GM13977 (cell line): ENCODE results near the gene ZNF124.
"Not testable (repeated sequence)": the region's sequence is repeated elsewhere in the genome, so short reads cannot be mapped to it uniquely, and the experiment has no call there.

Experiments
- DNase-seq: peaks from one replicate; pipeline ENCODE4 v3.0.0; 2012; ENCODE audit warnings: low spot score
- CTCF ChIP-seq: IDR thresholded peaks from 2 replicates; pipeline ENCODE4 v1.5.1; 2012; ENCODE audit warnings: mild to moderate bottlenecking, control low read depth; ENCODE audit not compliant: insufficient read depth; ENCODE audit errors: extremely low read depth, missing control alignments
- in situ Hi-C: fragments of 300-500 bp; cut with MboI; formaldehyde crosslinking; loops from one replicate; pipeline ENCODE4 v1.12.0; 2022; ENCODE audit warnings: low sequenced_read_pairs, low pct_unique_long_range_greater_than_20kb, mixed read lengths, inconsistent platforms; ENCODE audit not compliant: unreplicated experiment

ZNF124 gene

DNA sequence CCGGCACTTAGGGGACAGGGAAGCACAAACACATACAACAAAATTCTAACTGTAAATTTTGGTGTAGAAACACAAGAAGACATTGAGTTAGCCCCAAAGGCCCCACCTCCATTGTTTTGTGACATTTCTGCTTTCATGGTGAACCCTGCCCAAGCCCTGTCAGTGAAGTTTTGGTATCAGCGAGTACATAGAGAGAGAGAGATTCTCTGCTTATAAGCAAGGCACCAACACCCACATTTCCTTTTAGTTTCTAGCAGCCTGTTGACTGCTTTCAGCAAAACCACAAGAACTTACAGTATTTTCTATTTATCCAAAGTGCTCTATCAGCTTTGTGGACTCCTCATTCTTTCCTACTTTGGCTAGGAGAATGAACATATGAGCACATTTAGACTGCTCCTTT, 24.0 kb downstream of the ZNF124 start:
- no peak for DNase-seq
- in situ Hi-C loops: no loop called here
- TF ChIP-seq CTCF: no peak

GRCh38 chr1:247147120-247147519, 24.7 kb downstream of the ZNF124 start:
- DNase-seq, in situ Hi-C loops: not testable (repeated sequence)

DNA sequence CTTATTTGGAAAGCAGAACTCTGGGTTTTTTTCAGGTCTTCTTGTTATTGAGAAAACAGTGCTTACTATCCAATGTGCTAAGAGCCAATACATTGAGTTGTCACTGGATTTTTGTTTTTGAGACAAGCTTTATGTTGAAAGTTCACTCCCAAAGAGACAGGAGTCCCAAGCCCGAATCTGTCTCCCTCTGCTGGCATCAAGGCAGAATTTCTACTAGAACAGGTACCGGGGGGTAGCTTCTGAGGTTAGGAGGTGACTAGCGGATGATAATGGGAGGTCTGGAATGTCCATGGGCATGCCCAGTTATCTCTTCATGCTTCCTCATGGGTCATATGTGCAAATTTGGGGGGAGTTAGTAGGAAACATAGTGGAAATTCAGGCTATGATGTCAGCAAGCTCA, 25.1 kb downstream of the ZNF124 start:
- no peak for DNase-seq
- in situ Hi-C loops: no loop called here
- no peak for TF ChIP-seq CTCF

DNA sequence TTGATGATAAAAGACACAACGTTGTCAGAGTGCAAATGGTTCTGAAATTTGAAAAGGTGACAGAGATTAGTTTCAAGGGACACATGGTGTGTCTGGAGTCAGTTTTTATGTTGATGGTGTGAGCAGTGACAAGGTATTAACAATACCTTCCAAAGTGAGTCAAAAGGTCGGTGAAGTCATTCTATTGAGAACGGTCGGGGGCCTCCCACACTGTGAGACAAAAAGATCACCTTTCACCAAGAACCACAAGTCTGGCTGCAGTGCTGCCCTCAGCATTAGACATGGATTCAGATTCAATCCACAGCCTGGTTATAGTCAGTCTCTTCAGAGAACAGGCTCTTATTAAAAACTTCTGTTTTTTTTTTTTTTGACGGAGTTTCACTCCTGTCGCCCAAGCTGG, 26.5 kb downstream of the ZNF124 start:
- in situ Hi-C loops: no loop called here
- DNase-seq: no peak
- no peak for TF ChIP-seq CTCF

DNA sequence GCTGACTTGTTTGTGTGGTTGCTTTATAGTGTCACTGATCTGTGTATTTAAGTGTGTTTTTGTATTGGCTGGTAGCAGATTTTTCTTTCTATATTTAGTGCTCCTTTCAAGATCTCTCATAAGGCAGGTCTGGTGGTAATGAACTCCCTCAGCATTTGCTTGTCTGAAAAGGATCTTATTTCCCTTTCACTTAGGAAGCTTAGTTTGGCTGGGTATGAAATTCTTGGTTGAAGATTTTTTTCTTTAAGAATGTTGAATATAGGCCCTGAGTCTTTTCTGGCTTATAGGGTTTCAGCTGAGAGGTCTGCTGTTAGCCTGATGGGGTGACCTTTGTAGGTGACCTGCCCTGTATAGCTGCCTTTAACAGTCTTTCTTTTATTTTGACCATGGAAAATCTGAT, 32.3 kb downstream of the ZNF124 start:
- in situ Hi-C loops, DNase-seq: not testable (repeated sequence)

DNA sequence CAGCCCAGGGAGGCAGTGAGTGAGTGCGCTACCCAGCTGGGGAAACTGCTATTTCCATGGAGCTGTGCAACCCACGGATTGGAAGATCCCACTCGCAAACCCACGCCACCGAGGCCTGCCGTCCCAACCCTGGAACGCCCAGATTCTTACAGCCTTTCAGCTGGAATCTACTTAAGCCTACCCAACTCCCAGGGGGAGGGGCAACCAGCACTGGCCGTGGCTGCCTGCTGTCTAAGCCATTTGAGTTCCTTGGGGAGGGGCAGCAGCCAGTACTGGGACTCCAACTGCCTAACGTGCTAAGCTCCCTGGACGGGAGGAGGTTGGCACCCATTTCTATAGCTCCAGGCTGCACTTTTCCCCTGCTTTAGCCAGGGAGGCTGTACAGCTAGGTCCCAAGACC, 40.6 kb downstream of the ZNF124 start:
- no peak for TF ChIP-seq CTCF
- no peak for DNase-seq
- in situ Hi-C loops: no loop called here

- DNase-seq, in situ Hi-C loops: not testable (repeated sequence)
These were observed 44.1 kb downstream of the ZNF124 start for GRCh38 chr1:247127519-247128282.

DNA sequence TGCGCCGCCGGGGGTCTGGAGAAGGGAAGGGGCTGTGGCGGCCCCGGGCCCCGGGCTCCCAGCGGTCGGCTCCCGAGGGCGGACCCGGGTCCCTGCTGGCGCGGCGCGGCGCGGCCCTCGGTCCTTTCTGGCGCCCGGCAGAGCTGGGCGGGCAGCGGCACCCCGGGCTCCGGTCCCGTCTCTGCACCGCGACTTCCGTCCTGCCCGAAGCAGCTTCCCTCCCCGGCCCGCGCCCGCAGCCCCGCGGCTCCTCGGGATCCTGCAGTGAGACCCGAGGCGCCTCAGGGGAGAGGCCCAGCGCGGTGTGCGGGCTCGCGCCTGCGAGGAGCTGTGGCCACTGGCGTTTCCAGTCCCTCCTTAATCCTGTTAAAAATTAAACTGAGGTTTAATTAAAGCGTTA, 45.2 kb downstream of the ZNF124 start:
- in situ Hi-C loops, DNase-seq: not testable (repeated sequence)

- in situ Hi-C loops: not testable (repeated sequence)
These were observed 45.7 kb downstream of the ZNF124 start for GRCh38 chr1:247126166-247126565.

More at GRCh38 chr1:247126166-247126565, 45.7 kb downstream of the ZNF124 start:
- DNase-seq: not testable (repeated sequence)
